Measurements from ENCODE around the gene SIGMAR1.

The SIGMAR1 gene

GRCh38 chr9:34637356-34638137, at the start of gene SIGMAR1:
SIGMAR1 (minus strand) TSS chr9:34637787; CDS start chr9:34637697, 90 bp downstream.
- DNase-seq (ENCODE audit: low read depth in 2 of 2): peak; percentile 91 to 92

GRCh38 chr9:34686732-34687131, 49.1 kb upstream of the SIGMAR1 start:
- DNase-seq (ENCODE audit: low read depth in 2 of 2): no peak

- DNase-seq (ENCODE audit: low read depth in 2 of 2): no peak
These were observed 48.6 kb upstream of the SIGMAR1 start for GRCh38 chr9:34686231-34686630.

- DNase-seq (ENCODE audit: low read depth in 2 of 2): no peak
These were observed 48.0 kb upstream of the SIGMAR1 start for GRCh38 chr9:34685591-34685990.

GRCh38 chr9:34684816-34685215, 47.2 kb upstream of the SIGMAR1 start:
- no peak for DNase-seq (ENCODE audit: low read depth in 2 of 2)

- peak in 1 of 2 donors; percentile 5 for DNase-seq (ENCODE audit: low read depth in 2 of 2)
These were observed 46.6 kb upstream of the SIGMAR1 start for GRCh38 chr9:34684145-34684544.

GRCh38 chr9:34675869-34676268, 38.3 kb upstream of the SIGMAR1 start:
- no peak for DNase-seq (ENCODE audit: low read depth in 2 of 2)

- DNase-seq (ENCODE audit: low read depth in 2 of 2): peak; percentile 32 to 54
These were observed 37.6 kb upstream of the SIGMAR1 start for GRCh38 chr9:34675048-34675714.

- DNase-seq (ENCODE audit: low read depth in 2 of 2): no peak
These were observed 36.9 kb upstream of the SIGMAR1 start for GRCh38 chr9:34674440-34674839.

GRCh38 chr9:34671307-34671706, 33.7 kb upstream of the SIGMAR1 start:
- no peak for DNase-seq (ENCODE audit: low read depth in 2 of 2)

GRCh38 chr9:34669809-34670562, 32.4 kb upstream of the SIGMAR1 start:
- no peak for DNase-seq (ENCODE audit: low read depth in 2 of 2)

- peak; percentile 73 to 80 for DNase-seq (ENCODE audit: low read depth in 2 of 2)
These were observed 28.0 kb upstream of the SIGMAR1 start for GRCh38 chr9:34665381-34666250.

GRCh38 chr9:34665067-34665380, 27.4 kb upstream of the SIGMAR1 start:
- no peak for DNase-seq (ENCODE audit: low read depth in 2 of 2)

GRCh38 chr9:34664281-34665066, 26.9 kb upstream of the SIGMAR1 start:
- DNase-seq (ENCODE audit: low read depth in 2 of 2): peak in 1 of 2 donors; percentile 68

- DNase-seq (ENCODE audit: low read depth in 2 of 2): no peak
These were observed 25.7 kb upstream of the SIGMAR1 start for GRCh38 chr9:34663303-34663605.

GRCh38 chr9:34662526-34663302, 25.1 kb upstream of the SIGMAR1 start, which contains the start of gene CCL27:
CCL27 (minus strand) TSS chr9:34662657; CDS start chr9:34662633, 24 bp downstream.
- no peak for DNase-seq (ENCODE audit: low read depth in 2 of 2)

GRCh38 chr9:34659592-34660253, 22.1 kb upstream of the SIGMAR1 start:
- DNase-seq (ENCODE audit: low read depth in 2 of 2): no peak

- DNase-seq (ENCODE audit: low read depth in 2 of 2): no peak
These were observed 20.9 kb upstream of the SIGMAR1 start for GRCh38 chr9:34658461-34658860.

- no peak for DNase-seq (ENCODE audit: low read depth in 2 of 2)
These were observed 19.4 kb upstream of the SIGMAR1 start for GRCh38 chr9:34656992-34657391.

GRCh38 chr9:34655394-34655793, 17.8 kb upstream of the SIGMAR1 start:
- DNase-seq (ENCODE audit: low read depth in 2 of 2): no peak
